ENCODE results near the gene TMC3.

DNA sequence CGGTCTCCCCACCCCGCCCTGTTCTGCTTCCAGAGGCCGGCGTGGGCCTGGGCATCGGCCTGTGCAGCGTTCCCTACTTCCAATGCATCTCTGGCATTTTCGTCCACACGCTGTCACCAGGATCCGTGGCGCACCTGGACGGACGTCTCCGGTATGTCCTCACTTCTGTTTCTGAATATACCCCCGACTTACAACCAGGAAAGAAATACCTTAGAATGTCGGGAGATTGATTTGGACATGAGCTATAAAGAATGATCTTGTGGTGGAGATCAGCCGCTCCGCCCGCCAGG is 91.5 kb downstream of the TMC3 start:
- TF ChIP-seq, protein P1, sequence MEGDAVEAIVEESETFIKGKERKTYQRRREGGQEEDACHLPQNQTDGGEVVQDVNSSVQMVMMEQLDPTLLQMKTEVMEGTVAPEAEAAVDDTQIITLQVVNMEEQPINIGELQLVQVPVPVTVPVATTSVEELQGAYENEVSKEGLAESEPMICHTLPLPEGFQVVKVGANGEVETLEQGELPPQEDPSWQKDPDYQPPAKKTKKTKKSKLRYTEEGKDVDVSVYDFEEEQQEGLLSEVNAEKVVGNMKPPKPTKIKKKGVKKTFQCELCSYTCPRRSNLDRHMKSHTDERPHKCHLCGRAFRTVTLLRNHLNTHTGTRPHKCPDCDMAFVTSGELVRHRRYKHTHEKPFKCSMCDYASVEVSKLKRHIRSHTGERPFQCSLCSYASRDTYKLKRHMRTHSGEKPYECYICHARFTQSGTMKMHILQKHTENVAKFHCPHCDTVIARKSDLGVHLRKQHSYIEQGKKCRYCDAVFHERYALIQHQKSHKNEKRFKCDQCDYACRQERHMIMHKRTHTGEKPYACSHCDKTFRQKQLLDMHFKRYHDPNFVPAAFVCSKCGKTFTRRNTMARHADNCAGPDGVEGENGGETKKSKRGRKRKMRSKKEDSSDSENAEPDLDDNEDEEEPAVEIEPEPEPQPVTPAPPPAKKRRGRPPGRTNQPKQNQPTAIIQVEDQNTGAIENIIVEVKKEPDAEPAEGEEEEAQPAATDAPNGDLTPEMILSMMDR (IDR thresholded peaks at IDR 0.05): no peak
- TF ChIP-seq POLR2A (IDR thresholded peaks at IDR 0.05): no peak

All from adrenal gland (tissue), 5 donors.